Measurements from ENCODE around the gene PDE7B. TPM values are rescaled to one million over a fixed set of nuclear protein-coding genes. Genes with fewer than 3 reads are reported as not detected.
"Not testable (repeated sequence)": the region's sequence is repeated elsewhere in the genome, so short reads cannot be mapped to it uniquely, and the experiment has no call there.

The PDE7B gene
- total RNA-seq, 4 donors from 2014 or later: 15.4 to 28.6 (median 18.8) TPM

GRCh38 chr6:136134751-136135150, 283.2 kb downstream of the PDE7B start:
- Histone ChIP-seq H3K4me1 (no peaks in the 10 kb centered on the region), H3K9me3 (no peaks in the 10 kb centered on the region), H3K4me3 (no peak overlapping the region), H3K27ac (no peak overlapping the region), H3K27me3 (no peaks in the 10 kb centered on the region), H3K36me3 (no peaks in the 10 kb centered on the region)
- no peak for DNase-seq
- intact Hi-C loops (cut with DNase I; ENCODE audit: low total_unique reads): no loop called here
- TF ChIP-seq, protein P1, sequence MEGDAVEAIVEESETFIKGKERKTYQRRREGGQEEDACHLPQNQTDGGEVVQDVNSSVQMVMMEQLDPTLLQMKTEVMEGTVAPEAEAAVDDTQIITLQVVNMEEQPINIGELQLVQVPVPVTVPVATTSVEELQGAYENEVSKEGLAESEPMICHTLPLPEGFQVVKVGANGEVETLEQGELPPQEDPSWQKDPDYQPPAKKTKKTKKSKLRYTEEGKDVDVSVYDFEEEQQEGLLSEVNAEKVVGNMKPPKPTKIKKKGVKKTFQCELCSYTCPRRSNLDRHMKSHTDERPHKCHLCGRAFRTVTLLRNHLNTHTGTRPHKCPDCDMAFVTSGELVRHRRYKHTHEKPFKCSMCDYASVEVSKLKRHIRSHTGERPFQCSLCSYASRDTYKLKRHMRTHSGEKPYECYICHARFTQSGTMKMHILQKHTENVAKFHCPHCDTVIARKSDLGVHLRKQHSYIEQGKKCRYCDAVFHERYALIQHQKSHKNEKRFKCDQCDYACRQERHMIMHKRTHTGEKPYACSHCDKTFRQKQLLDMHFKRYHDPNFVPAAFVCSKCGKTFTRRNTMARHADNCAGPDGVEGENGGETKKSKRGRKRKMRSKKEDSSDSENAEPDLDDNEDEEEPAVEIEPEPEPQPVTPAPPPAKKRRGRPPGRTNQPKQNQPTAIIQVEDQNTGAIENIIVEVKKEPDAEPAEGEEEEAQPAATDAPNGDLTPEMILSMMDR (IDR thresholded peaks at IDR 0.05): no peak
- TF ChIP-seq POLR2A (IDR thresholded peaks at IDR 0.05): no peak

DNA sequence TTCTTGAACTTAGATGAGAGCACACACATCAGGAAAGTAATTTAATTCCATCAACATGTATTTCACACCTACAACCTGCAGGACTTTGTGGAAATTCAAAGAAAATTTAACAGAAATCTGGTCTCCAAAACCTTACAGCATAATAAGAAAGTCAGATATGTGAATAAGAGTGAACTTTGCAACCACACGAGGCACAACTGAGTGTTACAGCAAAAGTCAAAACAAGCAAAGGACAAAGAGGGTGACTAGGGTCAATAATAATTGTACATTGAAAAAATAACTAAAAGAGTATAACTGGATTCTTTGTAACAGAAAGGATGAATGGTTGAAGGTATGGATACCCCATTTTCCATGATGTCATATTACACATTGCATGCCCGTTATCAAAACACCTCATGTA, 284.8 kb downstream of the PDE7B start:
- no peak overlapping the region for H3K4me3 ChIP-seq
- no peaks in the 10 kb centered on the region for H3K27me3 ChIP-seq
- no peaks in the 10 kb centered on the region for H3K9me3 ChIP-seq
- TF ChIP-seq, protein P1 (IDR thresholded peaks at IDR 0.05): no peak
- no peak for TF ChIP-seq POLR2A (IDR thresholded peaks at IDR 0.05)
- no peak overlapping the region for H3K27ac ChIP-seq
- intact Hi-C loops (cut with DNase I; ENCODE audit: low total_unique reads): no loop called here
- DNase-seq: no peak
- no peaks in the 10 kb centered on the region for H3K4me1 ChIP-seq
- no peaks in the 10 kb centered on the region for H3K36me3 ChIP-seq

DNA sequence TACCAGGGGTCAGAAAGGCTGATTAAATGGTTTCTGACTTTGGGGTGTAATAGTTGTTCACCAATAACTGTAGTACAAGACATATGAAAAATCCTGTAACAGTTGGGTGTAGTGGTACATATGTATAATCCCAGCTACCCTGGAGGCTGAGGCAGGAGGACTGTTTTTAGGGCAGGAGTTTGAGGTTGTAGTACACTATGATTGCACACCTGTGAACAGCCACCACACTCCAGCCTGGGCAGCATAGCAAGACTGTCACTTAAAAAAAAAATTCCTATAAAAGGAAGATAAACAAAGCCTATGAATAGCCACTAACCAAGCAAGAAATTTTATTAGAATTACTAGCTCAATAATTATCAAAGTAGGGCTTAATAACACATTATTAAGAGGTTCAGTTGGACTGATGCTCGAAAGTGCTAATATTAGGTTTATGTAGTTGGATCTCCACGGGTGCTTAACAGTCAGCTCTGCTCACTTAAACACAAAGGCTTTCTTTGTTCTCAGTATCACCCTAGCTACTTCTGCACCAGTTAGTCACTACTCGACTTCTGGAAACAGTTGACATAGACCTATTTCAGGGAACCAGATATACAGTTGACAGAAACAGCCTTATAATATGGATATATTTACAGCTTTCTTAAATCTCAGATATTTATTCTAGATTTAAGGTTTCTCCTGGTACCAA, 285.6 kb downstream of the PDE7B start:
- Histone ChIP-seq H3K27ac (no peak overlapping the region), H3K4me3 (no peak overlapping the region), H3K36me3 (no peaks in the 10 kb centered on the region), H3K9me3 (no peaks in the 10 kb centered on the region), H3K27me3 (no peaks in the 10 kb centered on the region), H3K4me1 (no peaks in the 10 kb centered on the region)
- no peak for DNase-seq
- intact Hi-C loops (cut with DNase I; ENCODE audit: low total_unique reads): no loop called here
- TF ChIP-seq POLR2A (IDR thresholded peaks at IDR 0.05): no peak
- TF ChIP-seq, protein P1 (IDR thresholded peaks at IDR 0.05): no peak

DNA sequence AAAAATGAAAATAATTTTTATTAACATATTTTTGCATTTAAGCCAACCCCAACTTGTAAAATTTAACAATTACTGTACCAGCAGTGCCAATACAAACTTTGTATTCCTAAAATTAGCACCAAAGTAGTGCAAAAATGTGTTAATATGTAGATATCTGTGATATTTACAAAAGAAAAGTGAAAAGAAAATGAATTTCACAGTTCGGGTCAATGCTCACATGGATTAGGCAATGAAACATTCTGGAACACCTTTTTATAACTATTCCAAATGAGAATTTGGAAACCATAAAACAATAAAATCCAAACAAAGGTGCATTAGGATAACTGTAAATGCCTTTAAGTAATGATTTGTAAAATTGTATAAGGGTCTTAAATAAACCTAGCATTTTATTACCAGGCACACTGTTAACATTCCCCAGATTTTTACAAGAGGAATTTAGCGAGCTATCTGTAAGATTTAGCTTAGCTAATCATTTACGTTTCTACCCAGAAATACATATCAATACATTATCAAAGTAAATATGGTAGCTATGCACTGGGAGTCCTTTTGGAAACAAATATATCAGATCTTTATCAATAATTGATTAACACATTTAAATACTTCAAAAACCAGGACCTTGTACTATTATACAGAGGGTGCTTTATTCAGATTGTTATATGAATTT, 286.4 kb downstream of the PDE7B start:
- H3K27me3 ChIP-seq: no peaks in the 10 kb centered on the region
- DNase-seq: no peak
- intact Hi-C loops (cut with DNase I; ENCODE audit: low total_unique reads): no loop called here
- no peaks in the 10 kb centered on the region for H3K9me3 ChIP-seq
- no peaks in the 10 kb centered on the region for H3K36me3 ChIP-seq
- no peak overlapping the region for H3K27ac ChIP-seq
- TF ChIP-seq, protein P1 (IDR thresholded peaks at IDR 0.05): no peak
- no peak for TF ChIP-seq POLR2A (IDR thresholded peaks at IDR 0.05)
- H3K4me1 ChIP-seq: no peaks in the 10 kb centered on the region
- no peak overlapping the region for H3K4me3 ChIP-seq

GRCh38 chr6:136139111-136139510, 287.6 kb downstream of the PDE7B start:
- H3K9me3 ChIP-seq; H3K36me3 ChIP-seq; intact Hi-C loops (cut with DNase I; ENCODE audit: low total_unique reads); H3K4me3 ChIP-seq; DNase-seq; H3K27ac ChIP-seq; H3K27me3 ChIP-seq; H3K4me1 ChIP-seq: not testable (repeated sequence)

Measured in uterus (tissue), 4 donors.